ENCODE results near the gene H2BK1.
A peak's percentile ranks its signal among the peaks of the same experiment; 100 is the strongest.

Gene H2BK1

GRCh38 chr7:151249034-151249731 is 38.9 kb upstream of the H2BK1 start:
- no peak for DNase-seq (ENCODE audit: low read depth)
- peak overlapping the region; percentile 81 for H3K4me3 ChIP-seq (ENCODE audit: control insufficient read depth, low read depth, low read length)
- no peak for TF ChIP-seq CTCF (IDR thresholded peaks at IDR 0.05; ENCODE audit: control insufficient read depth, insufficient read depth, low read depth, low read length, missing control alignments)

- DNase-seq (ENCODE audit: low read depth) = no peak
- no peak for TF ChIP-seq CTCF (IDR thresholded peaks at IDR 0.05; ENCODE audit: control insufficient read depth, insufficient read depth, low read depth, low read length, missing control alignments)
- peak within 1 kb of the TSS; percentile 81 for H3K4me3 ChIP-seq (ENCODE audit: control insufficient read depth, low read depth, low read length)
Measured at GRCh38 chr7:151248346-151249033, 38.2 kb upstream of the H2BK1 start, which contains the start of gene SMARCD3. SMARCD3 (minus strand) TSS chr7:151248694; CDS start chr7:151248562, 132 bp downstream.

- TF ChIP-seq CTCF (IDR thresholded peaks at IDR 0.05; ENCODE audit: control insufficient read depth, insufficient read depth, low read depth, low read length, missing control alignments) = no peak
- DNase-seq (ENCODE audit: low read depth) = no peak
- H3K4me3 ChIP-seq (ENCODE audit: control insufficient read depth, low read depth, low read length) = peak overlapping the region; percentile 81
Measured at GRCh38 chr7:151247611-151248345, 37.5 kb upstream of the H2BK1 start.

- H3K4me3 ChIP-seq (ENCODE audit: control insufficient read depth, low read depth, low read length) = peak overlapping the region; percentile 81
- no peak for TF ChIP-seq CTCF (IDR thresholded peaks at IDR 0.05; ENCODE audit: control insufficient read depth, insufficient read depth, low read depth, low read length, missing control alignments)
- no peak for DNase-seq (ENCODE audit: low read depth)
Measured at GRCh38 chr7:151246851-151247580, 36.7 kb upstream of the H2BK1 start.

- peak overlapping the region; percentile 81 for H3K4me3 ChIP-seq (ENCODE audit: control insufficient read depth, low read depth, low read length)
- no peak for TF ChIP-seq CTCF (IDR thresholded peaks at IDR 0.05; ENCODE audit: control insufficient read depth, insufficient read depth, low read depth, low read length, missing control alignments)
- no peak for DNase-seq (ENCODE audit: low read depth)
Measured at GRCh38 chr7:151246102-151246850, 36.0 kb upstream of the H2BK1 start.

All from AG09309 (cell line).